H1 (cell line): Measurements from ENCODE around the gene NELL2. TPM values are rescaled to one million over a fixed set of nuclear protein-coding genes. Genes with fewer than 3 reads are reported as not detected.

ENCODE experiments used
- CTCF ChIA-PET: fragments of 300-600 bp; sonication (Branson Sonifier 250); formaldehyde crosslinking; loops from one replicate; lab custom pipeline; 2021; ENCODE audit not compliant: partially characterized antibody; lab: Charles Lee
- POLR2A ChIA-PET: fragments of 300-600 bp; sonication (Branson Sonifier 250); formaldehyde crosslinking; loops from one replicate; lab custom pipeline; 2021; ENCODE audit warnings: inconsistent platforms; ENCODE audit not compliant: partially characterized antibody; lab: Charles Lee
- DNase-seq, 2 experiments: peaks; one replicate each; pipeline versions ENCODE4 v3.0.0 to v3.0.0-alpha.2; 2010 to 2022; ENCODE audit warnings: low spot score in 2 of 2, low read depth in 1 of 2, mixed read lengths in 1 of 2
- FAIRE-seq: peaks from 2 replicates; lab custom pipeline; 2011; peaks lifted over from hg19 to GRCh38; lab: Jason Lieb, UNC
- H2AFZ ChIP-seq: 2 replicates; pipeline ENCODE4 v1.8.1; 2012; ENCODE audit warnings: low read length, inconsistent platforms
- H2AK5ac ChIP-seq: 2 replicates; pipeline ENCODE4 v1.6.1; 2013; ENCODE audit warnings: low read depth, low read length
- H2BK120ac ChIP-seq: replicated peaks from 2 replicates; pipeline ENCODE3; 2013; ENCODE audit warnings: low read depth, low read length, inconsistent platforms
- H2BK12ac ChIP-seq: 2 replicates; pipeline ENCODE4 v1.6.1; 2013; ENCODE audit warnings: low read depth, low read length
- H2BK15ac ChIP-seq: 2 replicates; pipeline ENCODE4 v1.6.1; 2013; ENCODE audit warnings: low read length
- H2BK20ac ChIP-seq: 2 replicates; pipeline ENCODE4 v1.6.1; 2013; ENCODE audit warnings: low read length
- H2BK5ac ChIP-seq: 2 replicates; pipeline ENCODE4 v1.6.1; 2013; ENCODE audit warnings: low read depth, low read length
- H3K14ac ChIP-seq: 2 replicates; pipeline ENCODE4 v1.6.1; 2013; ENCODE audit warnings: inconsistent platforms; ENCODE audit not compliant: insufficient read length
- H3K18ac ChIP-seq: 2 replicates; pipeline ENCODE4 v1.6.1; 2013; ENCODE audit warnings: low read length; ENCODE audit errors: extremely low read depth
- H3K23ac ChIP-seq: 2 replicates; pipeline ENCODE4 v1.6.1; 2013; ENCODE audit warnings: inconsistent platforms; ENCODE audit not compliant: insufficient read length
- H3K23me2 ChIP-seq: 2 replicates; pipeline ENCODE4 v1.6.1; 2013; ENCODE audit warnings: low read depth, low read length
- H3K27ac ChIP-seq: 2 replicates; pipeline ENCODE4 v1.6.1; 2011; ENCODE audit warnings: low read depth, low read length, inconsistent platforms
- H3K27me3 ChIP-seq, 4 experiments: replicated peaks in 1 of 4; 1 replicate in 1 of 4; 2 replicates in 3 of 4; pipeline versions ENCODE4 v1.6.1 to v1.8.1; 2011 to 2013; ENCODE audit warnings: low read length in 3 of 4, mild to moderate bottlenecking in 3 of 4, inconsistent platforms in 2 of 4, mixed read lengths in 2 of 4, moderate library complexity in 1 of 4; ENCODE audit not compliant: control insufficient read depth in 3 of 4, insufficient read depth in 3 of 4; ENCODE audit errors: extremely low read depth in 1 of 4
- H3K36me3 ChIP-seq, 4 experiments: 2 replicates each; pipeline versions ENCODE4 v1.6.1 to v1.8.1; 2011 to 2013; ENCODE audit warnings: mild to moderate bottlenecking in 4 of 4, low read length in 3 of 4, moderate library complexity in 2 of 4, control low read depth in 1 of 4, inconsistent platforms in 1 of 4; ENCODE audit not compliant: insufficient read depth in 4 of 4, control insufficient read depth in 2 of 4
- H3K4ac ChIP-seq: replicated peaks from 2 replicates; pipeline ENCODE3; 2013; ENCODE audit warnings: low read length, low read depth, mixed read lengths, inconsistent platforms; ENCODE audit not compliant: insufficient read length
- H3K4me1 ChIP-seq, 4 experiments: replicated peaks in 1 of 4; 1 replicate in 1 of 4; 2 replicates in 3 of 4; pipeline versions ENCODE4 v1.6.1 to v1.8.1; 2011 to 2013; ENCODE audit warnings: low read length in 3 of 4, inconsistent platforms in 2 of 4, mixed read lengths in 1 of 4; ENCODE audit not compliant: insufficient read depth in 4 of 4, control insufficient read depth in 3 of 4
- H3K4me2 ChIP-seq, 2 experiments: 2 replicates each; pipeline versions ENCODE4 v1.6.1 to v1.8.1; 2011 to 2013; ENCODE audit warnings: low read depth in 2 of 2, low read length in 2 of 2, control low read depth in 1 of 2, inconsistent platforms in 1 of 2, mild to moderate bottlenecking in 1 of 2; ENCODE audit not compliant: insufficient read depth in 1 of 2
- H3K4me3 ChIP-seq, 4 experiments: fragments of 200-600, 300-600 bp in 1 of 4; sonication (generic), shearing (Covaris generic), sonication (Bioruptor Twin) in 1 of 4; 2 replicates each; pipeline versions ENCODE4 v1.5.1 to v1.8.1; 2011 to 2016; ENCODE audit warnings: low read length in 4 of 4, low read depth in 3 of 4, control low read depth in 2 of 4, inconsistent platforms in 2 of 4, mild to moderate bottlenecking in 2 of 4, mixed read lengths in 1 of 4, moderate library complexity in 1 of 4; ENCODE audit not compliant: insufficient read depth in 2 of 4; ENCODE audit errors: extremely low read depth in 1 of 4
- H3K56ac ChIP-seq: replicated peaks from 2 replicates; pipeline ENCODE3; 2013; ENCODE audit warnings: low read depth, mild to moderate bottlenecking, mixed read lengths, low read length, inconsistent platforms; ENCODE audit not compliant: insufficient read length
- H3K79me1 ChIP-seq: 2 replicates; pipeline ENCODE4 v1.6.1; 2013; ENCODE audit warnings: low read depth, low read length, control low read depth
- H3K79me2 ChIP-seq, 2 experiments: 2 replicates each; pipeline versions ENCODE4 v1.6.1 to v1.8.1; 2012 to 2013; ENCODE audit warnings: low read length in 2 of 2, mild to moderate bottlenecking in 2 of 2, inconsistent platforms in 1 of 2; ENCODE audit not compliant: insufficient read depth in 2 of 2, control insufficient read depth in 1 of 2
- H3K9ac ChIP-seq, 4 experiments: replicated peaks in 1 of 4; 1 replicate in 1 of 4; 2 replicates in 3 of 4; pipeline versions ENCODE4 v1.6.1 to v1.8.1; 2011 to 2013; ENCODE audit warnings: low read depth in 3 of 4, low read length in 3 of 4, control low read depth in 2 of 4, mild to moderate bottlenecking in 2 of 4, moderate library complexity in 2 of 4, inconsistent platforms in 1 of 4; ENCODE audit errors: extremely low read depth in 1 of 4
- H3K9me3 ChIP-seq, 2 experiments: 2 replicates each; pipeline versions ENCODE4 v1.6.1 to v1.8.1; 2012 to 2013; ENCODE audit warnings: mild to moderate bottlenecking in 2 of 2, moderate library complexity in 2 of 2, control low read depth in 1 of 2, inconsistent platforms in 1 of 2, low read depth in 1 of 2, low read length in 1 of 2, mixed read lengths in 1 of 2; ENCODE audit not compliant: insufficient read depth in 2 of 2
- H4K20me1 ChIP-seq, 2 experiments: replicated peaks in 1 of 2; 2 replicates each; pipeline versions ENCODE3 to v1.8.1; 2011 to 2013; ENCODE audit warnings: inconsistent platforms in 2 of 2, low read length in 2 of 2, mild to moderate bottlenecking in 1 of 2; ENCODE audit not compliant: insufficient read depth in 2 of 2, control insufficient read depth in 1 of 2
- H4K5ac ChIP-seq: 2 replicates; pipeline ENCODE4 v1.6.1; 2013; ENCODE audit warnings: low read length, low read depth, mixed read lengths, inconsistent platforms; ENCODE audit not compliant: insufficient read length
- H4K8ac ChIP-seq: 2 replicates; pipeline ENCODE4 v1.8.0; 2013; ENCODE audit warnings: mild to moderate bottlenecking, moderate library complexity, low read length, inconsistent platforms; ENCODE audit not compliant: insufficient read depth; ENCODE audit errors: extremely low read depth
- H4K91ac ChIP-seq: replicated peaks from 2 replicates; pipeline ENCODE3; 2013; ENCODE audit warnings: low read length, mixed read lengths, inconsistent platforms; ENCODE audit not compliant: insufficient read length
- CHD1 ChIP-seq: IDR thresholded peaks from 2 replicates; pipeline ENCODE4 v1.6.1; 2012; ENCODE audit warnings: low read depth, low read length, improper control_type of control experiment
- CTBP2 ChIP-seq: IDR thresholded peaks from 2 replicates; pipeline ENCODE4 v1.7.0; 2011; ENCODE audit warnings: borderline replicate concordance, mild to moderate bottlenecking, moderate library complexity, mixed read lengths, low read length; ENCODE audit not compliant: insufficient read depth, insufficient read length
- CTCF ChIP-seq, 3 experiments: IDR thresholded peaks; 1 replicate in 2 of 3; 2 replicates in 1 of 3; pipeline versions ENCODE4 v1.5.1 to v1.6.1; 2011; ENCODE audit warnings: low read length in 3 of 3, mild to moderate bottlenecking in 3 of 3, inconsistent platforms in 2 of 3, low read depth in 1 of 3, moderate library complexity in 1 of 3; ENCODE audit not compliant: insufficient read depth in 1 of 3; ENCODE audit errors: control extremely low read depth in 1 of 3
- EGR1 ChIP-seq: IDR thresholded peaks from 2 replicates; pipeline ENCODE4 v1.6.1; 2011; ENCODE audit warnings: low read depth, low read length, borderline replicate concordance
- FOSL1 ChIP-seq: IDR thresholded peaks from 2 replicates; pipeline ENCODE4 v1.6.1; 2011; ENCODE audit warnings: mild to moderate bottlenecking, low read depth, low read length, moderate library complexity; ENCODE audit not compliant: insufficient read depth
- HDAC6 ChIP-seq: IDR thresholded peaks from one replicate; pipeline ENCODE4 v1.7.1; 2012; ENCODE audit warnings: low read depth, mild to moderate bottlenecking, inconsistent platforms, low read length, moderate library complexity
- RBBP5 ChIP-seq: IDR thresholded peaks from 2 replicates; pipeline ENCODE4 v1.7.1; 2012; ENCODE audit warnings: low read depth, mild to moderate bottlenecking, inconsistent platforms, low read length, moderate library complexity, borderline replicate concordance
- SIN3A ChIP-seq, 2 experiments: IDR thresholded peaks in 1 of 2; conservative IDR thresholded peaks in 1 of 2; 2 replicates each; pipeline ENCODE4 v1.6.1; 2011 to 2012; ENCODE audit warnings: low read length in 2 of 2, improper control_type of control experiment in 1 of 2, low read depth in 1 of 2, mild to moderate bottlenecking in 1 of 2
- SP4 ChIP-seq: IDR thresholded peaks from 2 replicates; pipeline ENCODE4 v1.6.1; 2012; ENCODE audit warnings: low read length, inconsistent platforms
- TCF12 ChIP-seq: IDR thresholded peaks from 2 replicates; pipeline ENCODE4 v1.6.1; 2011; ENCODE audit warnings: low read depth, mild to moderate bottlenecking, low read length
- USF2 ChIP-seq: IDR thresholded peaks from 2 replicates; pipeline ENCODE4 v1.6.1; 2011; ENCODE audit warnings: low read length, improper control_type of control experiment
- WGBS, 2 experiments: shearing (Covaris generic) in 1 of 2; methylation state at CpG; one replicate each; pipeline versions ENCODE4 v1.1.6 to v1.1.7; 2013 to 2015; ENCODE audit warnings: low lambda C conversion rate in 2 of 2, mixed read lengths in 2 of 2, inconsistent platforms in 1 of 2, low coverage in 1 of 2, missing lambda C conversion rate in 1 of 2; ENCODE audit not compliant: insufficient replicate concordance in 2 of 2, insufficient coverage in 1 of 2, insufficient read length in 1 of 2; ENCODE audit errors: extremely low coverage in 1 of 2, missing lambda C conversion rate in 1 of 2; 5-methylcytosine and 5-hydroxymethylcytosine counted together
- polyA plus RNA-seq, 7 experiments: library from polyadenylated mRNA; depleted of rRNA in 3 of 7; stranded (reverse) in 5 of 7; unstranded in 2 of 7; fragments of >200 nt in 5 of 7; fragments of 200-250 nt in 2 of 7; gene quantifications; 1 replicate in 5 of 7; 2 replicates in 1 of 7; 4 replicates in 1 of 7; pipeline versions ENCODE4 v1.2.1 to v1.2.3, GENCODE V29; 2011 to 2013; ENCODE audit warnings: missing spikeins in 2 of 7, mixed read lengths in 2 of 7
- total RNA-seq: library from RNA; stranded (reverse); fragmentation: NEBNext Ultra II Directional; extraction: Animal tissue kit (Norgen Biotek cat#: 25700); gene quantifications from 2 replicates; pipeline ENCODE4 v1.2.1, GENCODE V29; 2021

NELL2 gene
- total and polyA plus RNA-seq, 2 of the 8 experiments (the other 6 are each of a cell fraction or from before 2014, with no cell fraction given), result 54.2 to 56.8 TPM

GRCh38 chr12:44842669-44843068 lies 33.4 kb downstream of the NELL2 start:
- no peak overlapping the region for H4K8ac ChIP-seq
- no peak overlapping the region for H3K56ac ChIP-seq
- H4K20me1 ChIP-seq, result peaks cover 0 to 2% of the 10 kb centered on the region in 2 experiments
- DNase-seq (no peak), FAIRE-seq (no peak)
- H3K27ac ChIP-seq, result no peak overlapping the region
- H3K23me2 ChIP-seq, result no peaks in the 10 kb centered on the region
- no peaks in the 10 kb centered on the region; the same call in 1 of the 2 replicates for H3K79me1 ChIP-seq
- no peak overlapping the region for H2BK12ac ChIP-seq
- no peaks in the 10 kb centered on the region for H3K4me1 ChIP-seq
- no peak overlapping the region for H2BK15ac ChIP-seq
- no peak overlapping the region for H2AFZ ChIP-seq
- H3K4ac ChIP-seq, result no peak overlapping the region
- H3K9ac ChIP-seq, result no peak overlapping the region
- H3K18ac ChIP-seq, result no peak overlapping the region
- H3K79me2 ChIP-seq, result peaks cover 3 to 7% of the 10 kb centered on the region in 2 experiments; a peak in 3 of 4 replicates
- H2BK120ac ChIP-seq, result no peak overlapping the region
- no peak overlapping the region for H2BK20ac ChIP-seq
- no peaks in the 10 kb centered on the region for H3K27me3 ChIP-seq
- H2BK5ac ChIP-seq, result no peak overlapping the region
- H3K9me3 ChIP-seq, result no peaks in the 10 kb centered on the region
- CTCF ChIA-PET, result no interaction called here
- H3K4me3 ChIP-seq, result no peak overlapping the region
- POLR2A ChIA-PET, result no interaction called here
- H2AK5ac ChIP-seq, result no peak overlapping the region
- no peak overlapping the region for H3K4me2 ChIP-seq
- no peak overlapping the region for H3K14ac ChIP-seq
- H4K5ac ChIP-seq, result no peak overlapping the region
- no peak overlapping the region for H4K91ac ChIP-seq
- H3K36me3 ChIP-seq, result no peaks in the 10 kb centered on the region
- 80% methylated on average over 4 of the region's 4 CpGs; no CpG with 5 or more reads in 1 of the 2 experiments for WGBS, 2 experiments
- H3K23ac ChIP-seq, result no peak overlapping the region
- TF ChIP-seq SIN3A (conservative IDR thresholded peaks at IDR 0.05 in 1 of 2, IDR thresholded peaks at IDR 0.05 in 1 of 2; ENCODE audit: low read depth in 1 of 2, low read length in 2 of 2) (no peak), CTCF (IDR thresholded peaks at IDR 0.05; ENCODE audit: control extremely low read depth in 1 of 3, insufficient read depth in 1 of 3, low read depth in 1 of 3, low read length in 3 of 3) (no peak), EGR1 (no peak), FOSL1 (no peak), USF2 (no peak), HDAC6 (no peak), CHD1 (no peak), TCF12 (no peak), CTBP2 (no peak), SP4 (no peak), RBBP5 (no peak)
